ENCODE measurements around the gene IL21R.

The IL21R gene

DNA sequence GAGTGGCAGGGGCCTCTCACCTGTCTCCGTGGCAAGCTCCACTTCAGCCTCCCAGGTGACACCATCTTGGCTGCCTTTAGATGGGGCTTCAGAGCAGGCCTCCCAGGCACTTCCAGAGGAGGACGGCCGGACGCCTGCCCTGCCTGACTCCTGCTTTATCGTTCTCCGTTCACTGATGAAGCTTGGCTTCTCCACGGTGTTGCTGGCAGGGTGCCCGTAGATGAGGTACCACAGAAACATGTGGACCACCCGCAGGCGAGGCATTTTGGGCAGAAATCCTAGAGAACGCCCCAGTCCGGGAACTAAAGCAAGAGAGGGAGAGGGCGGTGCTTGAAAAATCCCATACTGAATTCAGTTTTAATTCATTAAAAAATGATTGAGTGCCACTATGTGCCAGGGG, 93.2 kb downstream of the IL21R start:
- in situ Hi-C loops (cut with MboI; ENCODE audit: low pct_unique_long_range_greater_than_20kb, low sequenced_read_pairs, unreplicated experiment): no loop called here
- no peak for DNase-seq (ENCODE audit: low spot score)
- TF ChIP-seq, protein P1, sequence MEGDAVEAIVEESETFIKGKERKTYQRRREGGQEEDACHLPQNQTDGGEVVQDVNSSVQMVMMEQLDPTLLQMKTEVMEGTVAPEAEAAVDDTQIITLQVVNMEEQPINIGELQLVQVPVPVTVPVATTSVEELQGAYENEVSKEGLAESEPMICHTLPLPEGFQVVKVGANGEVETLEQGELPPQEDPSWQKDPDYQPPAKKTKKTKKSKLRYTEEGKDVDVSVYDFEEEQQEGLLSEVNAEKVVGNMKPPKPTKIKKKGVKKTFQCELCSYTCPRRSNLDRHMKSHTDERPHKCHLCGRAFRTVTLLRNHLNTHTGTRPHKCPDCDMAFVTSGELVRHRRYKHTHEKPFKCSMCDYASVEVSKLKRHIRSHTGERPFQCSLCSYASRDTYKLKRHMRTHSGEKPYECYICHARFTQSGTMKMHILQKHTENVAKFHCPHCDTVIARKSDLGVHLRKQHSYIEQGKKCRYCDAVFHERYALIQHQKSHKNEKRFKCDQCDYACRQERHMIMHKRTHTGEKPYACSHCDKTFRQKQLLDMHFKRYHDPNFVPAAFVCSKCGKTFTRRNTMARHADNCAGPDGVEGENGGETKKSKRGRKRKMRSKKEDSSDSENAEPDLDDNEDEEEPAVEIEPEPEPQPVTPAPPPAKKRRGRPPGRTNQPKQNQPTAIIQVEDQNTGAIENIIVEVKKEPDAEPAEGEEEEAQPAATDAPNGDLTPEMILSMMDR (IDR thresholded peaks at IDR 0.05; ENCODE audit: extremely low read depth, insufficient read depth, missing control alignments): no peak

DNA sequence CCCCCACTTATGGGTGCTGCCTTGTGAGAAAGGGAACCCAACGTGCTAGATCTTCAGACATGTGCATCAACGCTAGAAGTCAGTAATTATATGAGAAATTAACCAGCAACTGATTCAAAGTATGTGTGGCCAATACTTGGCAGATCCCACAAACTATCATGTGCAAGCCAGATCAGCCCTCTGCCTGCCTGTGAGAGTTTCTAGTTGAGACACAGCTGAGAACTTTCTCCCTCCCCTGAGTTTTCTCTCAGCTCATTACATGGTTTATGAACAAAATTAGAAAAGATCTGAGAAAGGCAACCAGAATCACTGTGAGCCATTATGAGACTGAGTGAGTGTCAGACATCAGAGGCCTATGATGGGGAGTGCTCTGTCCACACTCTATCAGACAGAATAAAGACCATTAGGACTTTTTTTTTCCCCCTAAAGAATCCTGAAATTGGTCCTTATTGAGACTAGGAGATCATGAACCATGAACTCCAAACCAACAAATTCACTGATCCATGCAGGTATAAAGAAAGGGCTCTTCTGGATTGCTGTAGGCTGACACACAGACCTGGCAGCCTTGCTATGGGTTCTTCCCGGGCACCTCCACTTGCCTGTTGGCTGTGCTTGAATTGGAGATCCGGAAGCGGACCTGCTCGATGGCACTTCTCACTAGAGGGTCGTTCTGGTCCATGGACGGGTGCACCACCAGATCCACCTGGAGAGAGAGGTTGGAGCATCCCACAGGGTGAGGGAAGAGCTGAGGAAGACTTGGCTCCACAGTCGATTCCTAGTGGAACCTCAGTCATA, 96.3 kb downstream of the IL21R start:
- TF ChIP-seq, protein P1 (IDR thresholded peaks at IDR 0.05; ENCODE audit: extremely low read depth, insufficient read depth, missing control alignments): no peak
- DNase-seq (ENCODE audit: low spot score): no peak
- in situ Hi-C loops (cut with MboI; ENCODE audit: low pct_unique_long_range_greater_than_20kb, low sequenced_read_pairs, unreplicated experiment): no loop called here

- DNase-seq (ENCODE audit: low spot score): no peak
- in situ Hi-C loops (cut with MboI; ENCODE audit: low pct_unique_long_range_greater_than_20kb, low sequenced_read_pairs, unreplicated experiment): no loop called here
- TF ChIP-seq, protein P1 (IDR thresholded peaks at IDR 0.05; ENCODE audit: extremely low read depth, insufficient read depth, missing control alignments): no peak
Observed at GRCh38 chr16:27498916-27499658, 97.1 kb downstream of the IL21R start.

DNA sequence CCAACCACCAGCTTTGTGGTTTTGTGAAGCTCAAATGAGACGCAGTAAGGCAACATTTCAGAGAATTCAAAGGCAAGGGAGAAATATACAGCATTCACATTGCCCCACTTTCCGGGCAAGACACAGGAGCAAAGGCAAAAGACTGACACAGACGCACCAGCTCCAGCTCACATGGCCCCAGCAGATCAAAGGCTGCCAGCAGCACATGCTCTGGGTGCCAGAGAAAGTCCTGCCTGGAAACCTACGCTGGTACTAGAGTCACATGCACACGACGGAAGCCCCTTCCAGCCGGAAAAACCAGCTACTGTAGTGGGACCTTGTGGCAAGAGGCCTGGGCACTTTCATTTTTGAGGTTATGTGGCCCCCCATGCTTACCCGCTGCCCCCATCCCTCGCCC, 97.7 kb downstream of the IL21R start:
- TF ChIP-seq, protein P1 (IDR thresholded peaks at IDR 0.05; ENCODE audit: extremely low read depth, insufficient read depth, missing control alignments): no peak
- no peak for DNase-seq (ENCODE audit: low spot score)
- in situ Hi-C loops (cut with MboI; ENCODE audit: low pct_unique_long_range_greater_than_20kb, low sequenced_read_pairs, unreplicated experiment): no loop called here

DNA sequence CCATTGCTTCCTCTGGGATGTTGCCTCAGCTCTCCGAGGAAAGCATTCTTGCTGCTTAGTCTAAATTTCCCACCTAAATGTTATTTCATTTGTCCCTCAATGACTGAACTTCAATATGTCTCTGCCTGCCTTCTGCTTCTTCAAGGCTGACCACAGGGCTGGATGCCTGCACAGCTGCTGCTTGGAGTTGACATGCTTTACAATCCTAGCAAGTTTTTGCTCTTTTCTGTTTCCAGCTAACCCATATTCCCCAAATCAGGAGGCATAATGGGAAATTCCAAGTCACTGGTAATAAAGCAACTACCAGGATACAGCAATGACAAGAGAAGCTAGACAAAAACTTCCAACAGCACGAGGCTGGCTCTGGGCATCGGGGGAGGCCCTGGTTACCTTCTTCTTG, 98.8 kb downstream of the IL21R start:
- TF ChIP-seq, protein P1 (IDR thresholded peaks at IDR 0.05; ENCODE audit: extremely low read depth, insufficient read depth, missing control alignments): no peak
- in situ Hi-C loops (cut with MboI; ENCODE audit: low pct_unique_long_range_greater_than_20kb, low sequenced_read_pairs, unreplicated experiment): no loop called here
- no peak for DNase-seq (ENCODE audit: low spot score)

Data from GM13977 (cell line).